CD14-positive monocyte (primary cell): ENCODE data around the gene COMMD10. TPM values are rescaled to one million over a fixed set of nuclear protein-coding genes. Genes with fewer than 3 reads are reported as not detected.

Source experiments
- DNase-seq, 3 donors: peaks; one replicate each; pipeline ENCODE4 v3.0.0-alpha.2; 2011 to 2022
- H2AFZ ChIP-seq: 2 replicates; pipeline ENCODE4 v1.6.0; 2012; ENCODE audit warnings: mild to moderate bottlenecking, low read depth, low read length, inconsistent platforms; ENCODE audit not compliant: insufficient read depth, poor library complexity, severe bottlenecking
- H3K27ac ChIP-seq, 2 donors: 1 replicate in 1 of 2; 2 replicates in 1 of 2; pipeline ENCODE4 v1.5.1; 2012 to 2013; ENCODE audit warnings: low read length in 2 of 2, control low read depth in 1 of 2, inconsistent platforms in 1 of 2, low read depth in 1 of 2, mild to moderate bottlenecking in 1 of 2
- H3K27me3 ChIP-seq, 2 donors: one replicate each; pipeline versions ENCODE4 v1.6.0 to v1.6.1; 2011 to 2013; ENCODE audit warnings: low read length in 2 of 2; ENCODE audit not compliant: control insufficient read depth in 2 of 2, insufficient read depth in 2 of 2
- H3K36me3 ChIP-seq, 2 donors: replicated peaks in 1 of 2; 1 replicate in 1 of 2; 2 replicates in 1 of 2; pipeline versions ENCODE4 v1.5.1 to v1.6.1; 2012 to 2013; ENCODE audit warnings: low read length in 2 of 2, control low read depth in 1 of 2, inconsistent platforms in 1 of 2, mild to moderate bottlenecking in 1 of 2; ENCODE audit not compliant: insufficient read depth in 2 of 2, control insufficient read depth in 1 of 2
- H3K4me1 ChIP-seq, 2 donors: 1 replicate in 1 of 2; 2 replicates in 1 of 2; pipeline versions ENCODE4 v1.5.1 to v1.6.1; 2012 to 2013; ENCODE audit warnings: low read length in 2 of 2, control low read depth in 1 of 2, inconsistent platforms in 1 of 2, mild to moderate bottlenecking in 1 of 2, moderate library complexity in 1 of 2; ENCODE audit not compliant: insufficient read depth in 2 of 2, control insufficient read depth in 1 of 2
- H3K4me2 ChIP-seq: replicated peaks from 2 replicates; pipeline ENCODE3; 2012; ENCODE audit warnings: low read length, moderate library complexity, mild to moderate bottlenecking; ENCODE audit not compliant: poor library complexity, severe bottlenecking; ENCODE audit errors: extremely low read depth
- H3K4me3 ChIP-seq, 3 experiments: fragments of 200-600 bp in 1 of 3; sonication (generic) in 1 of 3; replicated peaks in 1 of 3; 1 replicate in 2 of 3; 2 replicates in 1 of 3; pipeline ENCODE4 v1.5.1; 2011 to 2013; ENCODE audit warnings: low read length in 3 of 3, mild to moderate bottlenecking in 3 of 3, control low read depth in 2 of 3, low read depth in 2 of 3, inconsistent platforms in 1 of 3, moderate library complexity in 1 of 3
- H3K79me2 ChIP-seq: 2 replicates; pipeline ENCODE4 v1.6.0; 2012; ENCODE audit warnings: mild to moderate bottlenecking, control low read depth, inconsistent platforms, low read length, moderate library complexity; ENCODE audit not compliant: insufficient read depth
- H3K9ac ChIP-seq: 2 replicates; pipeline ENCODE4 v1.6.0; 2017; ENCODE audit warnings: low read length, mild to moderate bottlenecking; ENCODE audit not compliant: insufficient read depth, poor library complexity, severe bottlenecking
- H3K9me3 ChIP-seq, 2 donors: replicated peaks in 1 of 2; 1 replicate in 1 of 2; 2 replicates in 1 of 2; pipeline versions ENCODE4 v1.5.1 to v1.6.1; 2012 to 2013; ENCODE audit warnings: low read length in 2 of 2, control low read depth in 1 of 2; ENCODE audit not compliant: control insufficient read depth in 1 of 2, insufficient read depth in 1 of 2
- H4K20me1 ChIP-seq: 2 replicates; pipeline ENCODE4 v1.6.0; 2012; ENCODE audit warnings: mild to moderate bottlenecking, low read length, control low read depth, moderate library complexity; ENCODE audit not compliant: insufficient read depth
- H3K27ac Mint-ChIP-seq, 7 donors: one replicate each; pipeline ENCODE4 v1.8.0; 2020; ENCODE audit warnings: mild to moderate bottlenecking in 7 of 7, mixed read lengths in 7 of 7, moderate library complexity in 6 of 7, inconsistent platforms in 2 of 7
- H3K27me3 Mint-ChIP-seq, 3 donors: one replicate each; pipeline ENCODE4 v1.8.0; 2021 to 2022; ENCODE audit warnings: low read depth in 3 of 3, mild to moderate bottlenecking in 3 of 3, mixed read lengths in 3 of 3, moderate library complexity in 3 of 3, inconsistent platforms in 1 of 3
- H3K36me3 Mint-ChIP-seq, 2 donors: one replicate each; pipeline ENCODE4 v1.8.0; 2020; ENCODE audit warnings: mixed read lengths in 2 of 2, inconsistent platforms in 1 of 2, mild to moderate bottlenecking in 1 of 2
- H3K4me1 Mint-ChIP-seq: one replicate; pipeline ENCODE4 v1.8.0; 2020; ENCODE audit warnings: mild to moderate bottlenecking, mixed read lengths
- H3K4me3 Mint-ChIP-seq, 2 donors: one replicate each; pipeline ENCODE4 v1.8.0; 2020; ENCODE audit warnings: mild to moderate bottlenecking in 2 of 2, mixed read lengths in 2 of 2, moderate library complexity in 1 of 2
- H3K9me3 Mint-ChIP-seq, 7 donors: one replicate each; pipeline ENCODE4 v1.8.0; 2020 to 2022; ENCODE audit warnings: mixed read lengths in 7 of 7, mild to moderate bottlenecking in 6 of 7, moderate library complexity in 6 of 7, inconsistent platforms in 2 of 7
- WGBS: methylation state at CpG from one replicate; pipeline ENCODE4 v1.1.5; 2013; ENCODE audit warnings: missing lambda C conversion rate; ENCODE audit not compliant: insufficient coverage; 5-methylcytosine and 5-hydroxymethylcytosine counted together
- intact Hi-C, 2 donors: fragments of 100-400 bp; cut with micrococcal nuclease; formaldehyde crosslinking; loops; one replicate each; pipeline versions ENCODE4 v1.15.0 to v1.15.1; 2023
- polyA plus RNA-seq, 3 donors: library from polyadenylated mRNA; depleted of rRNA in 1 of 3; unstranded in 2 of 3; stranded (reverse) in 1 of 3; fragments of 300-500 nt in 2 of 3; fragments of >200 nt in 1 of 3; fragmentation: Illumina TruSeq in 2 of 3; gene quantifications; 1 replicate in 2 of 3; 2 replicates in 1 of 3; pipeline ENCODE4 v1.2.3, GENCODE V29; 2012 to 2021
- TF ChIP-seq, protein P1 (sequence below): fragments of 200-600 bp; IDR thresholded peaks from one replicate; pipeline ENCODE4 v1.8.0; 2022; ENCODE audit warnings: antibody characterized with exemption, mild to moderate bottlenecking

COMMD10 gene
- polyA plus RNA-seq, 3 donors = 16.9 to 86.1 (median 61.2) TPM

DNA sequence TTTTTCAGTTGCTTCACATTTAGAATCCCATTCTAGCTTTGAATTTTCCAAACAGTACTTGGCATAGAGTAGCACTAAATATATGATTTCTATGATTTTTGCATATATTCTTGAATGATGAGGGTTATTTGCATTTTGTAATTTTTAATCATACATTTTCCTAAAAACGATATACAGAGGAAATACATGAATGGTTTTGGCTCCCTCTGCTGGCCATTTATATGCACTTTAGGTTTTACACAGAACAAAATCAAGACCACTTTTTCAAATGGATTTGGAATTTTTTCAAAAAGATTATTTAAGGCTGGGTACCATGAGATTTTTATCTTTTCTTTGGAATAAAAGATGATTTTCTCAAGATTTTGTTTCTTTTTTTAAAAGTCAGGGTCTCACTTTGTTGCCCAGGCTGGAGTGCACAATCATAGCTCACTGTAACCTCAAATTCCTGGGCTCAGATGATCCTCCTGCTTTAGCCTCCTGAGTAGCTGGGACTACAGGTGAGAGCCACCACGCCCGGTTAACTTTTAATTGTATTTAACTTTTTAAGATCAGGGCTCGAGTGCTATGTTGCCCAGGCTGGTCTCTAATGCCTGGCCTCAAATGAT lies 16.7 kb upstream of the COMMD10 start:
- TF ChIP-seq, protein P1, sequence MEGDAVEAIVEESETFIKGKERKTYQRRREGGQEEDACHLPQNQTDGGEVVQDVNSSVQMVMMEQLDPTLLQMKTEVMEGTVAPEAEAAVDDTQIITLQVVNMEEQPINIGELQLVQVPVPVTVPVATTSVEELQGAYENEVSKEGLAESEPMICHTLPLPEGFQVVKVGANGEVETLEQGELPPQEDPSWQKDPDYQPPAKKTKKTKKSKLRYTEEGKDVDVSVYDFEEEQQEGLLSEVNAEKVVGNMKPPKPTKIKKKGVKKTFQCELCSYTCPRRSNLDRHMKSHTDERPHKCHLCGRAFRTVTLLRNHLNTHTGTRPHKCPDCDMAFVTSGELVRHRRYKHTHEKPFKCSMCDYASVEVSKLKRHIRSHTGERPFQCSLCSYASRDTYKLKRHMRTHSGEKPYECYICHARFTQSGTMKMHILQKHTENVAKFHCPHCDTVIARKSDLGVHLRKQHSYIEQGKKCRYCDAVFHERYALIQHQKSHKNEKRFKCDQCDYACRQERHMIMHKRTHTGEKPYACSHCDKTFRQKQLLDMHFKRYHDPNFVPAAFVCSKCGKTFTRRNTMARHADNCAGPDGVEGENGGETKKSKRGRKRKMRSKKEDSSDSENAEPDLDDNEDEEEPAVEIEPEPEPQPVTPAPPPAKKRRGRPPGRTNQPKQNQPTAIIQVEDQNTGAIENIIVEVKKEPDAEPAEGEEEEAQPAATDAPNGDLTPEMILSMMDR = peak; percentile 89
- Mint-ChIP-seq H3K27ac (no peak overlapping the region), H3K9me3 (no peaks in the 10 kb centered on the region), H3K27me3 (peaks cover 0 to 5% (median 5%) of the 10 kb centered on the region in 3 donors), H3K4me1 (no peaks in the 10 kb centered on the region), H3K36me3 (no peaks in the 10 kb centered on the region), H3K4me3 (no peak overlapping the region)
- Histone ChIP-seq H3K4me1 (no peaks in the 10 kb centered on the region), H3K9ac (no peak overlapping the region), H2AFZ (no peak overlapping the region), H3K27ac (no peak overlapping the region), H3K27me3 (no peaks in the 10 kb centered on the region), H3K79me2 (no peaks in the 10 kb centered on the region), H3K36me3 (no peaks in the 10 kb centered on the region), H3K9me3 (no peaks in the 10 kb centered on the region), H3K4me3 (no peak overlapping the region), H3K4me2 (no peak overlapping the region), H4K20me1 (no peaks in the 10 kb centered on the region)
- intact Hi-C loops = no loop called here
- WGBS = no CpG with 5 or more reads among the region's 4 CpGs
- DNase-seq = peak; percentile 34 to 46 (median 43)

DNA sequence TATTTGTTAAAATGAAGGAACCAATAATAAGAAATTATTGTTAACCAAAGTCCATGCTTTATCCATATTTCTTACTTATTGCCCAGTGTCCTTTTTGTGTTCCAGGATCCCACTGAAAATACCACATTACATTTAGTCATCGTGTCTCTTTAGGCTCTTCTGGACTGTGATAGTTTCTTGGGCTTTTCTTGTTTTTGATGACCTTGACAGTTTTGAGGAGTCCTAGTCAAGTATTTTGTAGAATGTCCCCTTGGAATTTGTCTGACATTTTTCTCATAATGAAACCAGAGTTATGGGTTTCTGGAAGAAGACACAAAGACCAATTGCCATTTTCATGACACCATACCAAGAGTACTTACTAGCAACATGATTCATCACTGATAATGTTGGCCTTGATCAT lies 13.6 kb upstream of the COMMD10 start:
- peaks cover 2% of the 10 kb centered on the region in 2 donors for H3K4me1 ChIP-seq
- H3K27ac ChIP-seq = no peak overlapping the region
- Mint-ChIP-seq H3K4me1 (peaks cover 8% of the 10 kb centered on the region), H3K27me3 (peaks cover 0 to 5% (median 2%) of the 10 kb centered on the region in 3 donors), H3K27ac (no peak overlapping the region), H3K36me3 (no peaks in the 10 kb centered on the region), H3K4me3 (no peak overlapping the region), H3K9me3 (peaks cover 0 to 2% (median 0%) of the 10 kb centered on the region in 7 donors)
- no peaks in the 10 kb centered on the region for H3K27me3 ChIP-seq
- H3K9me3 ChIP-seq = no peaks in the 10 kb centered on the region
- H3K4me2 ChIP-seq = no peak overlapping the region
- no peak overlapping the region for H2AFZ ChIP-seq
- no peaks in the 10 kb centered on the region for H4K20me1 ChIP-seq
- DNase-seq = no peak
- no peaks in the 10 kb centered on the region for H3K79me2 ChIP-seq
- H3K36me3 ChIP-seq = no peaks in the 10 kb centered on the region
- intact Hi-C loops = no loop called here
- no peak overlapping the region for H3K4me3 ChIP-seq
- TF ChIP-seq, protein P1 = no peak
- no peak overlapping the region for H3K9ac ChIP-seq
- WGBS = no CpG with 5 or more reads among the region's 1 CpG
